Keratinocyte (primary cell): ENCODE results near the gene TTK. TPM values are rescaled to one million over a fixed set of nuclear protein-coding genes. Genes with fewer than 3 reads are reported as not detected.

ENCODE experiments used
- DNase-seq: peaks from one replicate; pipeline ENCODE4 v3.0.0-alpha.2; 2011; ENCODE audit warnings: low read depth, missing footprints, low spot score
- FAIRE-seq: peaks from 2 replicates; lab custom pipeline; 2011; peaks lifted over from hg19 to GRCh38; lab: Jason Lieb, UNC
- H2AFZ ChIP-seq: 2 replicates; pipeline ENCODE4 v1.6.0; 2012; ENCODE audit warnings: low read length, control low read depth, inconsistent platforms; ENCODE audit not compliant: control insufficient read depth
- H3K27ac ChIP-seq: 2 replicates; pipeline ENCODE4 v1.5.1; 2011; ENCODE audit warnings: low read length; ENCODE audit not compliant: control insufficient read depth, insufficient read depth
- H3K27me3 ChIP-seq: 3 replicates; pipeline ENCODE4 v1.6.0; 2011; ENCODE audit warnings: low read length; ENCODE audit not compliant: control insufficient read depth, insufficient read depth; ENCODE audit errors: extremely low read depth
- H3K36me3 ChIP-seq, 2 experiments: 2 replicates in 1 of 2; 3 replicates in 1 of 2; pipeline ENCODE4 v1.5.1; 2011; ENCODE audit warnings: low read length in 2 of 2, mild to moderate bottlenecking in 1 of 2; ENCODE audit not compliant: control insufficient read depth in 2 of 2, insufficient read depth in 2 of 2; ENCODE audit errors: extremely low read depth in 1 of 2
- H3K4me1 ChIP-seq: 3 replicates; pipeline ENCODE4 v1.5.1; 2011; ENCODE audit warnings: low read length; ENCODE audit not compliant: control insufficient read depth, insufficient read depth; ENCODE audit errors: extremely low read depth
- H3K4me2 ChIP-seq: 3 replicates; pipeline ENCODE4 v1.6.0; 2011; ENCODE audit warnings: low read depth, low read length; ENCODE audit not compliant: control insufficient read depth, insufficient read depth; ENCODE audit errors: extremely low read depth
- H3K4me3 ChIP-seq, 3 experiments: fragments of 200-600 bp in 1 of 3; sonication (generic) in 1 of 3; 2 replicates in 2 of 3; 3 replicates in 1 of 3; pipeline ENCODE4 v1.5.1; 2011 to 2016; ENCODE audit warnings: low read length in 3 of 3, mild to moderate bottlenecking in 3 of 3, control low read depth in 2 of 3, inconsistent platforms in 1 of 3, low read depth in 1 of 3, mixed read lengths in 1 of 3, mixed run types in 1 of 3, moderate library complexity in 1 of 3; ENCODE audit not compliant: control insufficient read depth in 2 of 3, insufficient read depth in 2 of 3; ENCODE audit errors: extremely low read depth in 1 of 3
- H3K79me2 ChIP-seq: 2 replicates; pipeline ENCODE4 v1.6.0; 2012; ENCODE audit warnings: low read length; ENCODE audit not compliant: control insufficient read depth, insufficient read depth
- H3K9ac ChIP-seq: 3 replicates; pipeline ENCODE4 v1.6.0; 2011; ENCODE audit warnings: low read length; ENCODE audit not compliant: control insufficient read depth, insufficient read depth; ENCODE audit errors: extremely low read depth
- H3K9me1 ChIP-seq: 3 replicates; pipeline ENCODE4 v1.6.0; 2011; ENCODE audit warnings: low read length; ENCODE audit not compliant: control insufficient read depth, insufficient read depth; ENCODE audit errors: extremely low read depth
- H3K9me3 ChIP-seq: 2 replicates; pipeline ENCODE4 v1.5.1; 2012; ENCODE audit warnings: low read depth, low read length; ENCODE audit not compliant: control insufficient read depth
- H4K20me1 ChIP-seq: 3 replicates; pipeline ENCODE4 v1.6.0; 2011; ENCODE audit warnings: low read length; ENCODE audit not compliant: control insufficient read depth, insufficient read depth; ENCODE audit errors: extremely low read depth
- CTCF ChIP-seq, 3 experiments: IDR thresholded peaks in 1 of 3; conservative IDR thresholded peaks in 1 of 3; optimal IDR thresholded peaks in 1 of 3; 2 replicates in 2 of 3; 3 replicates in 1 of 3; pipeline versions ENCODE3 to v1.5.1; 2011; ENCODE audit warnings: low read length in 3 of 3, mild to moderate bottlenecking in 3 of 3, moderate library complexity in 2 of 3, control low read depth in 1 of 3, inconsistent platforms in 1 of 3; ENCODE audit not compliant: insufficient read depth in 2 of 3; ENCODE audit errors: extremely low read depth in 1 of 3
- EZH2 ChIP-seq: IDR thresholded peaks from one replicate; pipeline ENCODE4 v1.6.1; 2012; ENCODE audit warnings: inconsistent platforms, mild to moderate bottlenecking, low read length, moderate library complexity
- dilution Hi-C: fragments of 300-500 bp; cut with MboI; formaldehyde crosslinking; loops from one replicate; pipeline ENCODE4 v1.7.0; 2020; ENCODE audit warnings: low sequenced_read_pairs; ENCODE audit not compliant: extremely low pct_ligation_motif_present
- polyA plus RNA-seq, 5 experiments: library from polyadenylated mRNA; depleted of rRNA in 3 of 5; stranded (reverse) in 3 of 5; stranded (forward) in 1 of 5; unstranded in 1 of 5; fragments of >200 nt; gene quantifications; 1 replicate in 1 of 5; 2 replicates in 3 of 5; 3 replicates in 1 of 5; pipeline versions ENCODE4 v1.2.1 to v1.2.3, GENCODE V29; 2011 to 2012; ENCODE audit warnings: missing spikeins in 2 of 5, low read depth in 1 of 5, low replicate concordance in 1 of 5

TTK gene
- polyA plus RNA-seq, 1 donor (not counting 4 experiments of a cell fraction or from before 2014, with no cell fraction given) = 15.3 TPM

GRCh38 chr6:80010288-80010687, 5.8 kb downstream of the TTK start:
- no peak for TF ChIP-seq EZH2
- no peak for TF ChIP-seq CTCF (optimal IDR thresholded peaks at IDR 0.05 in 1 of 3, IDR thresholded peaks at IDR 0.05 in 1 of 3, conservative IDR thresholded peaks at IDR 0.05 in 1 of 3; ENCODE audit: extremely low read depth in 1 of 3, insufficient read depth in 2 of 3, low read length in 3 of 3)
- Histone ChIP-seq H3K27ac (no peak overlapping the region), H2AFZ (no peak overlapping the region), H3K27me3 (no peaks in the 10 kb centered on the region), H3K9me3 (no peaks in the 10 kb centered on the region), H3K36me3 (peaks cover 0 to 5% of the 10 kb centered on the region in 2 experiments), H3K4me1 (peaks cover 7% of the 10 kb centered on the region), H3K4me2 (no peak overlapping the region), H3K79me2 (peaks cover 16% of the 10 kb centered on the region), H3K4me3 (no peak overlapping the region), H4K20me1 (no peaks in the 10 kb centered on the region), H3K9me1 (no peaks in the 10 kb centered on the region), H3K9ac (no peak overlapping the region)
- dilution Hi-C loops = no loop called here
- DNase-seq = no peak
- FAIRE-seq = no peak

GRCh38 chr6:80015839-80016435, 11.5 kb downstream of the TTK start:
- dilution Hi-C loops = no loop called here
- H3K27me3 ChIP-seq = no peaks in the 10 kb centered on the region
- no peaks in the 10 kb centered on the region for H3K9me1 ChIP-seq
- H3K4me3 ChIP-seq = no peak overlapping the region
- H3K9ac ChIP-seq = no peak overlapping the region
- TF ChIP-seq CTCF (optimal IDR thresholded peaks at IDR 0.05 in 1 of 3, IDR thresholded peaks at IDR 0.05 in 1 of 3, conservative IDR thresholded peaks at IDR 0.05 in 1 of 3; ENCODE audit: extremely low read depth in 1 of 3, insufficient read depth in 2 of 3, low read length in 3 of 3) = no peak
- no peak for TF ChIP-seq EZH2
- no peaks in the 10 kb centered on the region for H4K20me1 ChIP-seq
- DNase-seq (no peak), FAIRE-seq (no peak)
- H2AFZ ChIP-seq = no peak overlapping the region
- H3K27ac ChIP-seq = no peak overlapping the region
- no peaks in the 10 kb centered on the region for H3K79me2 ChIP-seq
- H3K4me1 ChIP-seq = no peaks in the 10 kb centered on the region
- H3K36me3 ChIP-seq = no peaks in the 10 kb centered on the region
- H3K4me2 ChIP-seq = no peak overlapping the region
- no peaks in the 10 kb centered on the region for H3K9me3 ChIP-seq
